GM08714 (cell line): ENCODE data around the gene HOXB7.
A peak's percentile ranks its signal among the peaks of the same experiment; 100 is the strongest.

Experiments used
- H3K4me3 ChIP-seq: fragments of 200-500 bp; sonication (Bioruptor generic); 2 replicates; pipeline ENCODE4 v1.5.1; 2014; ENCODE audit warnings: mild to moderate bottlenecking, low read length, inconsistent platforms
- ZNF274 ChIP-seq: IDR thresholded peaks from 2 replicates; pipeline ENCODE4 v1.6.1; 2012; ENCODE audit warnings: mild to moderate bottlenecking, low read depth, low read length

Gene HOXB7

GRCh38 chr17:48593126-48593829 is 17.5 kb downstream of the HOXB7 start, which contains the start of gene HOXB5:
HOXB5 (minus strand) TSS chr17:48593779; CDS start chr17:48593682, 97 bp downstream.
- TF ChIP-seq ZNF274, result no peak
- peak within 1 kb of the TSS; percentile 52; the same call in 1 of the 2 replicates for H3K4me3 ChIP-seq

GRCh38 chr17:48592577-48592976 is 18.2 kb downstream of the HOXB7 start:
- H3K4me3 ChIP-seq, result peak overlapping the region; percentile 52; the same call in 1 of the 2 replicates

GRCh38 chr17:48592057-48592514 is 18.7 kb downstream of the HOXB7 start:
- no peak for TF ChIP-seq ZNF274
- H3K4me3 ChIP-seq, result no peak overlapping the region

More at GRCh38 chr17:48592577-48592976, 18.2 kb downstream of the HOXB7 start:
- TF ChIP-seq ZNF274, result no peak

- H3K4me3 ChIP-seq, result no peak overlapping the region
- TF ChIP-seq ZNF274, result no peak
Measured at GRCh38 chr17:48591255-48592056, 19.4 kb downstream of the HOXB7 start.

- no peak overlapping the region for H3K4me3 ChIP-seq
- TF ChIP-seq ZNF274, result no peak
Measured at GRCh38 chr17:48590607-48591161, 20.1 kb downstream of the HOXB7 start.

- no peak for TF ChIP-seq ZNF274
- H3K4me3 ChIP-seq, result peak within 1 kb of the TSS; percentile 8
Measured at GRCh38 chr17:48589831-48590606, 20.8 kb downstream of the HOXB7 start, which contains the start of gene HOXB3. HOXB3 (minus strand) TSS chr17:48590241; CDS start chr17:48552474, 37,767 bp downstream.

- no peak for TF ChIP-seq ZNF274
- H3K4me3 ChIP-seq, result peak overlapping the region; percentile 8
Measured at GRCh38 chr17:48589060-48589830, 21.6 kb downstream of the HOXB7 start.

- H3K4me3 ChIP-seq, result no peak overlapping the region
Measured at GRCh38 chr17:48588528-48588927, 22.3 kb downstream of the HOXB7 start.

GRCh38 chr17:48588074-48588415 is 22.8 kb downstream of the HOXB7 start:
- TF ChIP-seq ZNF274, result no peak
- no peak overlapping the region for H3K4me3 ChIP-seq

More at GRCh38 chr17:48588528-48588927, 22.3 kb downstream of the HOXB7 start:
- no peak for TF ChIP-seq ZNF274

GRCh38 chr17:48587276-48588073 is 23.3 kb downstream of the HOXB7 start:
- H3K4me3 ChIP-seq, result no peak overlapping the region
- TF ChIP-seq ZNF274, result no peak

- peak overlapping the region; percentile 67 for H3K4me3 ChIP-seq
- TF ChIP-seq ZNF274, result no peak
Measured at GRCh38 chr17:48586355-48587258, 24.2 kb downstream of the HOXB7 start.
